Neural crest cell (in vitro differentiated cells): ENCODE measurements around the gene ALKBH1. TPM values are rescaled to one million over a fixed set of nuclear protein-coding genes. Genes with fewer than 3 reads are reported as not detected.

ENCODE experiments used
- DNase-seq: peaks from one replicate; pipeline ENCODE4 v3.0.0; 2021; ENCODE audit warnings: low read depth, mixed read lengths, low spot score
- H3K27ac Mint-ChIP-seq: one replicate; pipeline ENCODE4 v1.8.0; 2021; ENCODE audit warnings: mild to moderate bottlenecking, mixed read lengths; ENCODE audit not compliant: unreplicated experiment
- H3K27me3 Mint-ChIP-seq: 2 replicates; pipeline ENCODE4 v1.8.0; 2021; ENCODE audit warnings: low read depth, mild to moderate bottlenecking, mixed read lengths
- H3K36me3 Mint-ChIP-seq: 2 replicates; pipeline ENCODE4 v1.8.0; 2021; ENCODE audit warnings: low read depth, mild to moderate bottlenecking, mixed read lengths
- H3K4me1 Mint-ChIP-seq: 2 replicates; pipeline ENCODE4 v1.8.0; 2021; ENCODE audit warnings: mixed read lengths
- H3K4me3 Mint-ChIP-seq: one replicate; pipeline ENCODE4 v1.8.0; 2021; ENCODE audit warnings: mild to moderate bottlenecking, mixed read lengths
- H3K9me3 Mint-ChIP-seq: 2 replicates; pipeline ENCODE4 v1.8.0; 2021; ENCODE audit warnings: mixed read lengths
- CTCF ChIP-seq: fragments of 200-600 bp; sonication (generic); conservative IDR thresholded peaks from 2 replicates; pipeline ENCODE4 v1.5.0; 2021; ENCODE audit warnings: antibody characterized with exemption, mild to moderate bottlenecking
- total RNA-seq: library from RNA; stranded (reverse); gene quantifications from 2 replicates; pipeline ENCODE4 v1.2.1, GENCODE V29; 2021

ALKBH1 gene
- total RNA-seq, 1 donor from 2014 or later = 18.1 TPM

- H3K27me3 Mint-ChIP-seq = no peaks in the 10 kb centered on the region
- DNase-seq = no peak
- H3K9me3 Mint-ChIP-seq = no peaks in the 10 kb centered on the region
- H3K4me1 Mint-ChIP-seq = no peaks in the 10 kb centered on the region
- TF ChIP-seq CTCF = no peak
- no peak overlapping the region for H3K27ac Mint-ChIP-seq
- peaks cover 30% of the 10 kb centered on the region for H3K36me3 Mint-ChIP-seq
- no peak overlapping the region for H3K4me3 Mint-ChIP-seq
Measured at GRCh38 chr14:77717608-77718305, 9.9 kb upstream of the ALKBH1 start.

- no peaks in the 10 kb centered on the region for H3K27me3 Mint-ChIP-seq
- TF ChIP-seq CTCF = no peak
- peaks cover 6% of the 10 kb centered on the region for H3K4me1 Mint-ChIP-seq
- H3K9me3 Mint-ChIP-seq = no peaks in the 10 kb centered on the region
- H3K27ac Mint-ChIP-seq = no peak overlapping the region
- no peak overlapping the region for H3K4me3 Mint-ChIP-seq
- peaks cover 21% of the 10 kb centered on the region for H3K36me3 Mint-ChIP-seq
- DNase-seq = no peak
Measured at GRCh38 chr14:77714926-77715325, 7.1 kb upstream of the ALKBH1 start.

- no peak for DNase-seq
- no peaks in the 10 kb centered on the region for H3K27me3 Mint-ChIP-seq
- H3K9me3 Mint-ChIP-seq = no peaks in the 10 kb centered on the region
- peaks cover 39% of the 10 kb centered on the region for H3K4me1 Mint-ChIP-seq
- no peak for TF ChIP-seq CTCF
- peak overlapping the region; percentile 58 for H3K4me3 Mint-ChIP-seq
- peaks cover 10% of the 10 kb centered on the region for H3K36me3 Mint-ChIP-seq
- H3K27ac Mint-ChIP-seq = no peak overlapping the region
Measured at GRCh38 chr14:77710364-77710763, 2.5 kb upstream of the ALKBH1 start.

GRCh38 chr14:77709412-77709811, 1.6 kb upstream of the ALKBH1 start:
- H3K4me3 Mint-ChIP-seq = peak overlapping the region; percentile 92
- H3K27me3 Mint-ChIP-seq = no peaks in the 10 kb centered on the region
- no peak for TF ChIP-seq CTCF
- H3K9me3 Mint-ChIP-seq = no peaks in the 10 kb centered on the region
- H3K27ac Mint-ChIP-seq = no peak overlapping the region
- no peak for DNase-seq
- H3K4me1 Mint-ChIP-seq = peaks cover 39% of the 10 kb centered on the region
- H3K36me3 Mint-ChIP-seq = peaks cover 3% of the 10 kb centered on the region

- Mint-ChIP-seq H3K4me1 (peaks cover 39% of the 10 kb centered on the region), H3K4me3 (peak overlapping the region; percentile 92), H3K27me3 (no peaks in the 10 kb centered on the region), H3K27ac (peak overlapping the region; percentile 98), H3K9me3 (no peaks in the 10 kb centered on the region), H3K36me3 (peaks cover 3% of the 10 kb centered on the region)
- no peak for DNase-seq
- no peak for TF ChIP-seq CTCF
Measured at GRCh38 chr14:77708749-77709148, 926 bp upstream of the ALKBH1 start.
